Natural killer cell treated with Interleukin-12 subunit alpha and Interleukin-12 subunit beta and Interleukin-15 and Interleukin-18, amount 100 ng/mL, for 72 hours (primary cell): Measurements from ENCODE around the gene HERC2. TPM values are rescaled to one million over a fixed set of nuclear protein-coding genes. Genes with fewer than 3 reads are reported as not detected.
"Not testable (repeated sequence)": the region's sequence is repeated elsewhere in the genome, so short reads cannot be mapped to it uniquely, and the experiment has no call there.

Source experiments
- ATAC-seq, 2 donors: fragments of 150-1000 bp; cut with Tn5 transposase in 1 of 2; sonication (Bioruptor Pico), chemical (Tn5 transposase) in 1 of 2; 2 replicates each; pipeline ENCODE4 v1.10.0; 2021
- DNase-seq: peaks from one replicate; pipeline ENCODE4 v3.0.0; 2022; ENCODE audit warnings: low spot score
- H3K27ac Mint-ChIP-seq, 2 donors: 1 replicate in 1 of 2; 2 replicates in 1 of 2; pipeline ENCODE4 v1.8.0; 2022; ENCODE audit warnings: mixed read lengths in 2 of 2, mild to moderate bottlenecking in 1 of 2, moderate library complexity in 1 of 2
- H3K27me3 Mint-ChIP-seq, 2 donors: 1 replicate in 1 of 2; 2 replicates in 1 of 2; pipeline ENCODE4 v1.8.0; 2022; ENCODE audit warnings: mixed read lengths in 2 of 2
- H3K36me3 Mint-ChIP-seq: one replicate; pipeline ENCODE4 v1.8.0; 2022; ENCODE audit warnings: mixed read lengths
- H3K4me1 Mint-ChIP-seq, 2 donors: 1 replicate in 1 of 2; 2 replicates in 1 of 2; pipeline ENCODE4 v1.8.0; 2022; ENCODE audit warnings: low read depth in 2 of 2, mixed read lengths in 2 of 2, mild to moderate bottlenecking in 1 of 2
- H3K4me3 Mint-ChIP-seq: one replicate; pipeline ENCODE4 v1.8.0; 2022; ENCODE audit warnings: mixed read lengths
- H3K9me3 Mint-ChIP-seq: 2 replicates; pipeline ENCODE4 v1.8.0; 2022; ENCODE audit warnings: mixed read lengths
- total RNA-seq, 2 donors: library from RNA; stranded (reverse); gene quantifications; one replicate each; pipeline ENCODE4 v1.2.3, GENCODE V29; 2022

The HERC2 gene
- total RNA-seq, 2 donors from 2014 or later, result 42.7 to 95.8 TPM

GRCh38 chr15:28169366-28169765 lies 152.6 kb downstream of the HERC2 start:
- no peak for ATAC-seq
- DNase-seq, result no peak
- H3K4me3 Mint-ChIP-seq, result no peak overlapping the region

DNA sequence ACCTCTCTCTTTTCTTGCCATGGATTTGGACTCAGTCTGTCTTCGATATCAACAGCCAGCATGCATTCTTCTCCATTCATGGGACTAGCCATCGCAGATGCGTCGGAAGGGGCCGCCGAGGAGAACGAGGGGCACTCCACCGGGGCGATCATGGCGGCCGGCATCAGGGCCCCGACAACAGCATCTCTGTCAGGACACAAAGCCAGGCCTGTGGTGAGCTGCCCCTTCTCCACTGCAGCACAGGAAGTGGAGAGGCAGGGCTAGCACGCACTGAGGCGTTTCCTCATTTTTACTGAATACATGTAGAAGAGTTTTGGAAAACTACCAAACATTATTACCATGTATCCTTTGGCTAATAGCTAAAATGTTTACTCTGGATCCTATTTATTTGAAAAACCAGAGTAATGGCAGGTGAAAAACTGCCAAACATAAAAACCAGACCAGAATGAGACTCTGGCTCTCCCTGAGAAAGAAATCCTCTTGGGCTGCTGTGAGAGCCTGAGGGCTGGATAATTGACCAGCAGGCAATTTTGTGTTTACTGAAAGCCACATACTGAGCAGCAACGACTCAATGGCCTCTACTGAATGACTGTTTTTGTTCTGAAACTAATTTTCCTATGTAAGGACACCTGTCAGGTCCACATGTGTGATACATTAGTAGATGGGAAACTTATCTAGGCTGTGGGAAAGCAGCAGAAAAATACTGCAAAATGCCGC lies 153.4 kb downstream of the HERC2 start:
- peaks cover 31% of the 10 kb centered on the region for H3K36me3 Mint-ChIP-seq
- not testable (repeated sequence) for DNase-seq, H3K9me3 Mint-ChIP-seq, H3K27ac Mint-ChIP-seq, H3K4me1 Mint-ChIP-seq, H3K27me3 Mint-ChIP-seq
- ATAC-seq, result peak in 1 of 2 donors; percentile 65
- H3K4me3 Mint-ChIP-seq, result peak overlapping the region; percentile 52

More at GRCh38 chr15:28169366-28169765, 152.6 kb downstream of the HERC2 start:
- H3K9me3 Mint-ChIP-seq, result no peaks in the 10 kb centered on the region
- H3K27me3 Mint-ChIP-seq, result no peaks in the 10 kb centered on the region
- peaks cover 35% of the 10 kb centered on the region for H3K36me3 Mint-ChIP-seq
- H3K4me1 Mint-ChIP-seq, result peaks cover 0 to 5% of the 10 kb centered on the region in 2 donors
- no peak overlapping the region for H3K27ac Mint-ChIP-seq

DNA sequence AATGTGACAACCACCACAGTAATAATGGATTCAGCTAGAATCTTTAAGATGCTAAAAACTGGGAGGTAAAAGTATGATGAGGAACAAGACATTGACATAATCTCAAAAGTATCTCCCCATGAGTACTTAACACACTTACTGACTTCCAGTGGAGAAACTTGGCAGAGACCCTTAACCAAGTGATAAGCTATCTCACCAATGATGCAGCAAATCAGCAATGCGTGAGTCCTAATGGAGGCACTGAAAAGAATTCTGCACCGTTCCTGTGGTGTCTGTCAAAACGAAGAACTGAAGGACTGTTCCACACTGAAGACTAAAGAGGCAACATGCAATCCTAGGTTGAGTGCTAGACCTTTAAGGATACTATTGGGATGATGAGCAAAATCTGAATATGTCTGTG lies 154.9 kb downstream of the HERC2 start:
- Mint-ChIP-seq H3K27me3 (no peaks in the 10 kb centered on the region), H3K4me3 (no peak overlapping the region), H3K36me3 (peaks cover 25% of the 10 kb centered on the region), H3K27ac (no peak overlapping the region), H3K4me1 (peaks cover 0 to 5% of the 10 kb centered on the region in 2 donors), H3K9me3 (no peaks in the 10 kb centered on the region)
- DNase-seq, result no peak
- no peak for ATAC-seq

GRCh38 chr15:28165791-28166190 lies 156.2 kb downstream of the HERC2 start:
- no peak for ATAC-seq
- DNase-seq, result no peak
- Mint-ChIP-seq H3K27me3 (no peaks in the 10 kb centered on the region), H3K36me3 (peaks cover 18% of the 10 kb centered on the region), H3K4me3 (no peak overlapping the region), H3K4me1 (peaks cover 0 to 3% of the 10 kb centered on the region in 2 donors), H3K27ac (no peak overlapping the region), H3K9me3 (no peaks in the 10 kb centered on the region)

DNA sequence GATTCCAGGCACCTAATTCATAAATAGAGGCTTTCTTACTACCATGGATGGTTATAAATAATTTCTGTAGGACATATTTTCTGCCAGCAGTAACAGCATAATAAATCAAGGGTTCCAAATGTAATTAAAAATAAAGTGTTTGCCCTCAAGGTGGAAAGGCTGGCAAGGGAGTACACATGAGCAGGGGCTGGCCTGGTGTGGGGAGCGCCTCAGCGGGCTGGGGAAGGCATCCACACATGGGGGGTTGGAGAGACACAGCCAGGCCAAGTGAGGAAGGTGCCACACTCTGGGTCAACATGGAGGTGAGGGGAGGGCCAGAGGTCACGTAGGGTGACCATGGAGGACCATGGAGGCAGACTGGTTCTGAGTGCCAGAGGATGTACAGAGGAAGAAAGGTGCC lies 157.1 kb downstream of the HERC2 start:
- peaks cover 18% of the 10 kb centered on the region for H3K36me3 Mint-ChIP-seq
- ATAC-seq (no peak), DNase-seq (no peak)
- no peak overlapping the region for H3K27ac Mint-ChIP-seq
- H3K27me3 Mint-ChIP-seq, result no peaks in the 10 kb centered on the region
- peaks cover 0 to 3% of the 10 kb centered on the region in 2 donors for H3K4me1 Mint-ChIP-seq
- no peaks in the 10 kb centered on the region for H3K9me3 Mint-ChIP-seq
- H3K4me3 Mint-ChIP-seq, result no peak overlapping the region

DNA sequence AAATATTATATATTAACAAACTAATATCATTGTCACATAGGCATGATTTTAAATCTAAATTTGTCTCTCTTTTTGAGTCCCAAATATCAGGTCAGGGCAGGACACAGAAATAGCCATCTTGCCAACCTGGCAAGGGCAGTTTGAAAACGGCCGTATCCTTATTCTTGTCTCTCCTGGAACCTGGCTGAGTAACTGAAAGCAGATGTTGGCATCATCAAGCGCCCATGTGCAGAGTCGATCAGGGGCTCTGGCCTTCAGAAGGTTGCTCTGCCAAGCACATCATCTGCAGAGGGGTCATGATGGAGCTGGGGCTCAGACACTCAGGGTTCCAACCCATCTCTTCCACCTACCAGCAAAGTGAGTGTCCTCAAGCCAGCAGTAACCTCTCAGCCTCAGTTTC lies 167.7 kb downstream of the HERC2 start:
- peaks cover 7% of the 10 kb centered on the region for H3K9me3 Mint-ChIP-seq
- H3K27me3 Mint-ChIP-seq, result no peaks in the 10 kb centered on the region
- H3K36me3 Mint-ChIP-seq, result peaks cover 20% of the 10 kb centered on the region
- no peak for ATAC-seq
- H3K4me1 Mint-ChIP-seq, result peaks cover 0 to 7% of the 10 kb centered on the region in 2 donors
- no peak for DNase-seq
- H3K27ac Mint-ChIP-seq, result no peak overlapping the region
- H3K4me3 Mint-ChIP-seq, result no peak overlapping the region

DNA sequence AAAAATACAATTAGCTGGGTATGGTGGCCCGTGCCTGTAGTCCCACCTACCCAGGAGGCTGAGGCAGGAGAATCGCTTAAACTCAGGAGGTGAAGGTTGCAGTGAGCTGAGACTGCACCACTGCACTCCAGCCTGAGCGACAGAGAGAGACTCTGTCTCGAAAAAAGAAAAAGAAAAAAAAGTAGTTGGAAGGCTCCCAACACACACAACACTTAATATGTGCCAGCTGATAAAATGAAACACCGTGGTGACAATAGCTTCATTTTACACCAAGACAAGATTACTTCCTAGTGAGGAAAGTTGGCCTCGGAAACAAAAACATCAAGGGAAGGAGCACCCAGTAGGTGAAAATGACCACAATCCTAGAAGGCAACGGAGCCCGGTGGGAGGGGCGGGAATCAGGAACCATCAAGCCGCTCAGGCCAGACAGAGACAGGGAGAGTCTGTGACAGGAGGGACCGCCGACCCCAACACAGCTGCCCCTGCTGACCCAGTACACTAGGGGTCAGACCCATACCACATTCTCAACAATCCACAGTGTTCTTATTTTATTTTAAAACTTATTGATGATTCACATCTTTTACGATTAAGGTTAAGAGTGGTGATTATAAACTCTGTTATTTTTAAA lies 168.4 kb downstream of the HERC2 start:
- peaks cover 0 to 7% of the 10 kb centered on the region in 2 donors for H3K4me1 Mint-ChIP-seq
- DNase-seq (no peak), ATAC-seq (no peak)
- peaks cover 10% of the 10 kb centered on the region for H3K9me3 Mint-ChIP-seq
- H3K27ac Mint-ChIP-seq, result no peak overlapping the region
- H3K27me3 Mint-ChIP-seq, result no peaks in the 10 kb centered on the region
- no peak overlapping the region for H3K4me3 Mint-ChIP-seq
- H3K36me3 Mint-ChIP-seq, result peaks cover 27% of the 10 kb centered on the region

GRCh38 chr15:28152538-28152923 lies 169.4 kb downstream of the HERC2 start:
- ATAC-seq, H3K27me3 Mint-ChIP-seq, H3K4me3 Mint-ChIP-seq, H3K4me1 Mint-ChIP-seq, H3K27ac Mint-ChIP-seq, DNase-seq: not testable (repeated sequence)
- peaks cover 23% of the 10 kb centered on the region for H3K36me3 Mint-ChIP-seq
- H3K9me3 Mint-ChIP-seq, result peaks cover 10% of the 10 kb centered on the region

GRCh38 chr15:28151864-28152537 lies 170.0 kb downstream of the HERC2 start:
- H3K27me3 Mint-ChIP-seq, DNase-seq, H3K27ac Mint-ChIP-seq, H3K4me1 Mint-ChIP-seq, H3K4me3 Mint-ChIP-seq: not testable (repeated sequence)
- ATAC-seq, result peak in 1 of 2 donors; percentile 51
- Mint-ChIP-seq H3K9me3 (peaks cover 10% of the 10 kb centered on the region), H3K36me3 (peaks cover 22% of the 10 kb centered on the region)

- H3K4me1 Mint-ChIP-seq, result peaks cover 7 to 8% of the 10 kb centered on the region in 2 donors
- no peaks in the 10 kb centered on the region for H3K27me3 Mint-ChIP-seq
- H3K27ac Mint-ChIP-seq, result no peak overlapping the region
- no peak for ATAC-seq
- peaks cover 36% of the 10 kb centered on the region for H3K36me3 Mint-ChIP-seq
- H3K4me3 Mint-ChIP-seq, result no peak overlapping the region
- no peak for DNase-seq
- peaks cover 10% of the 10 kb centered on the region for H3K9me3 Mint-ChIP-seq
Observed at GRCh38 chr15:28147801-28148200, 174.2 kb downstream of the HERC2 start.

DNA sequence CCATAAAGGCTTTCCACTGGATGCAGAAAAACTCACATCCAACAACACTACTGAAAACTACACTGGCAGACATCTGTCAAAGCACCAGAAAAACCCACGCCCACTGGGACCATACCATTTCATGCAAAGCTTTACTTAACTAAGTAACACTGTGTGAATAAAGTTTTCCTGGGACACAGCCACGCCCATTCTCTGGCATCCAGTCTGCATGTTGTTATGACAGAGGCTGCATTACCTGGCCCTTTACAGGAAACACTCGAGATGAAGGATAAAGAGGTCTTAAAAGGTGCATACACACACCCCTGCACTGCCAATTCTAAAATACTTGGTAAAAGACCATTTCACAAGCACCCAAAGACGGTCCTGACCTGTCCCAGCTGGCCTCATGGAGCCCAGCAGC lies 176.6 kb downstream of the HERC2 start:
- not testable (repeated sequence) for ATAC-seq, H3K4me3 Mint-ChIP-seq, H3K27ac Mint-ChIP-seq, H3K4me1 Mint-ChIP-seq, DNase-seq, H3K27me3 Mint-ChIP-seq
- H3K9me3 Mint-ChIP-seq, result peaks cover 10% of the 10 kb centered on the region
- peaks cover 32% of the 10 kb centered on the region for H3K36me3 Mint-ChIP-seq

- H3K4me1 Mint-ChIP-seq, result peaks cover 5 to 8% of the 10 kb centered on the region in 2 donors
Observed at GRCh38 chr15:28140062-28140461, 181.9 kb downstream of the HERC2 start.

DNA sequence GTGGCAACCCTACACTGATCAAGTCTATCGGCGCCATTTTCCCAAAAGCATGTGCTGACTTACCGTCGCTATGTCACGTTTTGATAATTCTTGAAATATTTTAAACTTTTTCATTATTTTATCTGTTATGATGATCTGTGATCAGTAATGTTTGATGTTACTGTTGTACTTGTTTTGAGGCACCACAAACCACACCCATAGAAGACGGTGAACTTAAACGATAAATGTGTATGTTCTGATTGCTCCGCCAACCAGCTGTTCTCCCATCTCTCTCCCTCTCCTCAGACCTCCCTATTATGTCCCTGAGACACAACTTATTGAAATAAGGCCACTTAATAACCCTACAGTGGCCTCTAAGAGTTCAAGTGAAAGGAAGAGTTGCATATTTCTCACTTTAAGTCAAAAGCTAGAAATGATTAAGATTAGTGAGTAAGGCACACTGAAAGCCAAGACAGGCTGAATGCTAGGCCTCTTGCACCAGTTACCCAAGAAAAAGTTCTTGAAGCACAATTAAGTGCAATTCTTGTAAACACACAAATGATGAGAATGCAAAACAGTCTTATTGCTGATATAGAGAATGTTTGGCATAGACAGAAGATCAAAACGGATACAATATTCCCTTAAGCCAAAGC lies 184.5 kb downstream of the HERC2 start:
- not testable (repeated sequence) for H3K9me3 Mint-ChIP-seq, H3K4me1 Mint-ChIP-seq, DNase-seq

More at GRCh38 chr15:28140062-28140461, 181.9 kb downstream of the HERC2 start:
- DNase-seq (no peak), ATAC-seq (no peak)
- Mint-ChIP-seq H3K27ac (no peak overlapping the region), H3K9me3 (no peaks in the 10 kb centered on the region), H3K36me3 (peaks cover 4% of the 10 kb centered on the region), H3K27me3 (no peaks in the 10 kb centered on the region), H3K4me3 (no peak overlapping the region)

More for the DNA sequence above, 184.5 kb downstream of the HERC2 start:
- not testable (repeated sequence) for H3K36me3 Mint-ChIP-seq, ATAC-seq, H3K27me3 Mint-ChIP-seq, H3K4me3 Mint-ChIP-seq
- peak overlapping the region in 1 of 2 donors; percentile 40 for H3K27ac Mint-ChIP-seq
